GM19351 (cell line): ENCODE results near the gene NFATC1.
A peak's percentile ranks its signal among the peaks of the same experiment; 100 is the strongest.

Experiments used
- ATAC-seq: cut with Tn5 transposase; IDR thresholded peaks from one replicate; pipeline ENCODE4 v1.9.1; 2021; ENCODE audit warnings: mild to moderate bottlenecking, moderate library complexity; ENCODE audit not compliant: unreplicated experiment

Gene NFATC1

DNA sequence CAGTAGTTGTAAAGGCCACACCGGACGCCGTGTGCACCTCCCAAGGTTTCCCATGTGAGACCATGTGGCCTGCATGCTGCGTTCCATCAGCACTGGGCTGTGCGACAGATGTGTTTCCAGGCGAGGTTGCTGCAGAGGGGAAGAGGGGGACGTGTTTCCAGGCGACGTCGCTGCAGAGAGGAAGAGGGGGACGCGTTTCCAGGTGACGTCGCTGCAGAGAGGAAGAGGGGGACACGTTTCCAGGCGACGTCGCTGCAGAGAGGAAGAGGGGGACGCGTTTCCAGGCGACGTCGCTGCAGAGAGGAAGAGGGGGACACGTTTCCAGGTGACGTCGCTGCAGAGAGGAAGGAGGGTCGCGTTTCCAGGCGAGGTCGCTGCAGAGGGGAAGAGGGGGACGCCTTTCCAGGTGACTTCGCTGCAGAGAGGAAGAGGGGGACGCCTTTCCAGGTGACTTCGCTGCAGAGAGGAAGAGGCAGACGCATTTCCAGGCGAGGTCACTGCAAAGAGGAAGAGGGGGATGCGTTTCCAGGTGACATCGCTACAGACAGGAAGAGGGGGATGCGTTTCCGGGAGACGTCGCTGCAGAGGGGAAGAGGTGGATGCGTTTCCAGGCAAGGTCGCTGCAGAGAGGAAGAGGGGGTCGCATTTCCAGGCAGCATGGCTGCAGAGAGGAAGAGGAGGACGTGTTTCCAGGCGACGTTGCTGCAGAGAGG, 24.5 kb downstream of the NFATC1 start:
- ATAC-seq, result no peak

DNA sequence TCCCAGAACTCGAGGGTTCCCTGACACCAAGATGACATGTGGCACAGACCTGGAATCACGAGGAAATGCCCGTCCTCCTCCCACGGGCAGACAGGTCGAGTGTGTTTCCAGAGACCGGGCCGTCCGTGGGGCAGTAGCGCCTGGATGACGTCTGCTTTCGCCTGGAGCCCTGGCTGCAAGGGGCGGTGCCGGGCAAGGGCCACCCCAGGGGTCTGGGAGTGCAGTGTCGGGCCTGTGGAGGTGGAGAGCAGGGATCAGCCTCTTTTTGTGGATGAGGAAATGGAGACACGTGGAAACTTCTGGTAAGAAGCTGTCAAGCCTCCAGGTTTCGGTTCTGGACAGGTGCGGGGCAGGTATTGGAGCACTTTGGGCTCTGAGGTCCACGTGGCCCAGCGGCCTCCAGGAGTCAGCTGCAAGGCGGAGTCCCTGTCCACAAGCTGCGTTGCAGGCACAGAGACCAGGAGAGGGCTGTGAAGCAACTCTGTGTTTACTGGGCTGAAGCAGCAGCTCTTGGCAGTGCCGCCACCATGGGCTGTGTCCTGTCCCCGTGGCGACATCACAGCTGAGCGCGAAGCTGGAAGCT, 25.6 kb downstream of the NFATC1 start:
- no peak for ATAC-seq

DNA sequence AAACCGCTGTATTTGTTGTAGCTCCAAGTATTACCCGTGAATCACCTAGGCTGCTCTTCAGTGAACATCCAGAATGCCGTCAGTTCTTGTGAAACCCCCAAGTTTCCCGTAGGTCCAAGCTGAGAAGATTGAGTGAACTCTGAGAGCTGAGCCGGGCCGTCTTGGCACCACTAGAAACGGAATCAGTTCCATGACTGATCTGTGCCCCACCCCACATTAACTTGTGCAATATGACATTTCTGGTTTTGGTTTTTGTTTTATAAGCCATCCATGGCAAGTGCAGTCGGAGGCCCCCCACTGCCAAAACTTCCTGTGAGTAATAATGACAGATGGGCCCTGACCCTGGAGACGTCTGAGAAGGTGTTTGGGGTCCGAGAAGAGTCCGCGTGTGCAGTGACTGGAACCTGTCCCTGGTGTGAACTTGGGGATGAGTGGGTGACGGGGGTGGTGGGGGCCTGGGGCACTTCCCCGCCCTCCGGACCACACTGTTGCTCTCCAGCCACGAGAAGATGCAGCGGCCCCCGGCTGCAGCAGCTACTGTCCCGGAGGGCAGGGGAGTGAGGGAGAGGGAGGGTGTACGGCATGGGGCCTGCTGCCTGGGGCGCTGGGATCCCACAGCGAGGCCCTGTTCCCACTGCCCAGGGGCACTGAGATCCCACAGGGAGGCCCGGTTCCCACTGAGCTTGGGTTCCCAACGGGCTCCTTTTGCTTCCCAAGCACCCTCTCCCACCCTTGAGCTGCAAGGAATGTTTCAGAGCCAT, 26.5 kb downstream of the NFATC1 start:
- ATAC-seq, result peak; percentile 87

DNA sequence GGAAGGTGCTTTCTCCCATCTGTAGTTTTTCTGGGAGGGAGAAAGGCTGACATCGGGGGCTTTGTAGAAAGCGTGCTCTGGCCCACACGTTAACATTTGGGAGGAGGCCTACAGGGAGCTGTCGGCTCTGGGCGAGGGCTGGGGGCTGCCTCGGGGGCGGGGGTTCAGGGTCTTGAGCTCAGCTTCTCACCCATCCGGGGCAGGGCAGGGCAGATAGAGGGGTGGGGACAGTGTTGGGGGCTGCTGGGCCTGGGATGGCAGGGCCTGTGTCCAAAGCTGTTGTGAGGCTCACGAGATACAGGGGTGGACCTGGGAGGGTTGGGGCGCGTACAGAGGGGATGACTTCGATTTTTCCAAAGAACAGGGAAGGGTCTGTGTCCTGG, 27.0 kb downstream of the NFATC1 start:
- no peak for ATAC-seq

DNA sequence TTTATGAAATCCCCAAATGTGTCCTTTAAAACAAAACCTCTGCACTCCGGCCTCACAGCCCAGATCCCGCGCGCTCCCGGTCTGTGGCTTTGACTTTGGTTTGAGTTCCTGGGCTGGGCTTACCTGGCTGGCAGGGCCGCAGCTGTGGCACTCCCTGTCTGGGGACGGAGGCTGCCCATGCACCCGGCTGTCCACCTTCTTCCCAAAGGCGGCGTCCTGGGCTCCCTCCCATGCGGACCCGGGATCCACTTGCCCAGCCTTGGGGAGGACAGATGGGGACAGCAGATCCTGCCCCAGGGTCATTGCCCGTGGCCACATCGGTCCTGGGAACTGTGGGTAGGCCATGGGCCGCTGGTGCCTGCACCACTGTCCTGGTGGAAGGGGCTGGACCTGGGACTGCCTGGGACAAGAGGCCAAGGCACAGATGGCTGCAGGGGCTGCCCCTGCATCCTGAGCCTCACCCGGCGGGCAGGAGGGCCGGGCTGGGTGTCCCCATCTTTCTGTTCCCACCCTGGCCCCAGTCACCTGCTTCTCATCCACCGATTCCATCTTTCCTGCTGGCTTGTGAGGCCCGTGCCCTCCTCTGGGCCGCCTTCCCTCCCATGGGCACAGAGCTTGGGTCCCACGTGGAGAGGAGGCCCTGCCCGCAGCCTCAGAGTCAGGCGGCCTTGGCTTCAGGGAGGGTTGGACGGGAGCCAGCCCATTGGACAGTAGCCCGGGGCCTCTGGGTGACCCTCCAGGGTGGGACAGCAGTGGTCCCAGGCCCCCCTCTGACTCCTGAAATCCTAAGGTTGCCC, 27.7 kb downstream of the NFATC1 start:
- ATAC-seq, result no peak

DNA sequence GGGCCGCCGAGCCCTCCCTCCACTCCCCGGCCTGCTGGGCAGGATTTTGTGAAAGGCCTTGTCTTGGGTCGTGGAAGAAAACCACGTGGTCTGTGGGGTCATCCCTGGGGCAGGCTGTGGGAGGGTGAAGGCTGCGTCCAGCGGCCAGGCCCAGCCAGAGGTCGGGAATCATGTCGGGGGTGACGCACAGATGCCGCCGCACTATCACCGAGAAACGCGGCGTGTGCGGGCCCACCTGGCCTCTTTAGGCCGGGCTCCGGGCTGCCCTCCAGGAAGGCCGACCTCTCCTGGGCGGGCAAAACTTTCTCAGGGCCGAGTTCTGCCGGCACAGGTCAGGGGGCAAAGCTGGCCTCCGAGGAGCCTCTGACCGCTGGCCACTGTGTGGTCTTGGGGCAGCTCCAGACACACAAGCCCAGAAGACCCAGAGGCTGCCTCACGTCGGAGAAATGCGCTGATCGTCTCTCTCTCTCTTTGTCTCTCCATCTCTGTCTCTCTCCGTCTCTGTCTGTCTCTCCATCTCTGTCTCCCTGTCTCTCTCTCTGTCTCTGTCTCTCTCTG, 28.4 kb downstream of the NFATC1 start:
- no peak for ATAC-seq

DNA sequence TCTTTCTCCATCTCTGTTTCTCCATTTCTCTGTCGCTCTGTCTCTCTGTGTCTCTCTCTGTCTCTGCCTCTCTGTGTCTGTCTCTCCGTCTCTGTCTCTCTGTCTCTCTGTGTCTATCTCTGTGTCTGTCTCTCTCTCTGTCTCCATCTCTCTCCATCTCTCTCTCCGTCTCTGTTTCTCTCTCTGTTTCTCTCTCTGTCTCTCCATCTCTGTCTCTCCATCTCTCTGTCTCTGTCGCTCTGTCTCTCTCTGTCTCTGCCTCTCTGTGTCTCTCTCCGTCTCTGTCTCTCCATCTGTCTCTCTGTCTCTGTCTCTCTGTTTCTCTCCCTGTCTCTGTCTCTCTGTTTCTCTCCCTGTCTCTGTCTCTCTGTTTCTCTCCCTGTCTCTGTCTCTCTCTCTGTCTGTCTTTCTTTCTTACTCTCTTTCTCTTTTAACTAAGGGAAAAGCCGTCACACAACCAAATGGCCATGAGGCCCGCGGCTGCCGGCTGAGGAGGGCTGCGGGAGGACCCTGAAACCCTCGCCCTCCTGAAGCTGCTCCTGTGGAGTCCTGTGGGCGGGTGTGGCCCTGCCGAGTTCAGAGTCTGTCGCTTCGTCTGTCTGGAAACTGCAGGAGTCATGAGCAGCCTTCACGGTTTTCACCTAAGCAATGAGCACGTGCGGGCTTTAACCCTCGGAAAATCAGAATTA, 29.3 kb downstream of the NFATC1 start:
- no peak for ATAC-seq

DNA sequence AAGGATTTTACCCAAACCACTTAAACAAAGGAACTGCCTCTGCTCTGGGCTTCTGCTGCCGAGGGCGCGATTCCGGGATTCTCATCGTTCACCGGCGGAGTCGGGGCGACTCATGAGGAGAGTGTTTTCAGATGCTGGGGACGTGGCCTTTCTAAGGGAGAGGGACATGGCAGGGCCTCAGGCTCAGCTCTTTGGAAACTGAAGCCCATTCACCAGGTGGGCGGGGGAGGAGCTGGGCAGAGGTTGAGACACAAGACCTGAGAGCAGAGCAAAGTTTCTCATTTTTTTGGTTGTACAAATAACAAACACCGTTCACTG, 29.8 kb downstream of the NFATC1 start:
- ATAC-seq, result no peak

DNA sequence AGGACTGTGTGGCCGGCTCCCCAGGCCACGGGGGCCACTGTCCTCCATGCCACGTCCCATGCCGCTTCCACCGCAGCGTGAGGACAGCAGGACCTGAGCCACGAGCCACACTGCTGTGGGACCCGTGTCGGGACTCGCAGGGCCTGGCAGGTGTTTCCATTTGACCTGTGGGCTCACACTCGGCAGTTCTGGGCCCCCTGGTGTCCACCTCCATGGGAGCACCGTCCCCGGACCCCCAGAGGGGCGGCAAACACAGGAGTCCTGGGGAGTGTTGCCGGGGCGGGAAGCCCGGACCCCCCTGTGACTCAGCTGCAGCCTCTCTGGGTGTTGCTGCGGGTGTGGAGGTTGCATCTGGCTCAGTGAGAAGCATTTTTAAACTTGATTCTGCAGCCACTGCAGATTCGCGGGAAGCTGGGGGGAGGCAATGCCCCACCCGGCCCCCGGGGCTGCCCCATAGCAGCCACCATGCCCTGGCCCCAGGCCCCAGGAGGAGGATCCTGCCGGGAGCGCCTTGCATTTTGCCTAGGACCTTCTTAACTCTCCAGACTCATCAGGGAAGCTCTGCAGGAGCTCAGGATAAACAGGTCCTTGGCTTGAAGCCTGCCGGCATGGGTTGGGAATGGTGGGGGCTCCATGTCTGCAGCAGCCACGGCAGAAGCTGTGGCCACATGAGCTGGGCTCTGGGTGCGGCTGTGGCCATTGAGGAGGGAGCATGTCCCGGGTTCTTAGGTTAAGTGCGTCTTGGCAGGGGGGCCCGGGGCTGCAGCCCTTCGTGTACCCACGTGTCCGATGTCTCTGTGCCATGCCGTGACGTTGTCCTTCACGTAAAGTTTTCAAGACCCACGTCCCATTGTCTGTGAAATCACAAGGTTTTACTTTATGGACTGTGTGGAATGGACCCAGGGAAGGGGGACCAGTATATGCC, 30.9 kb downstream of the NFATC1 start:
- no peak for ATAC-seq

DNA sequence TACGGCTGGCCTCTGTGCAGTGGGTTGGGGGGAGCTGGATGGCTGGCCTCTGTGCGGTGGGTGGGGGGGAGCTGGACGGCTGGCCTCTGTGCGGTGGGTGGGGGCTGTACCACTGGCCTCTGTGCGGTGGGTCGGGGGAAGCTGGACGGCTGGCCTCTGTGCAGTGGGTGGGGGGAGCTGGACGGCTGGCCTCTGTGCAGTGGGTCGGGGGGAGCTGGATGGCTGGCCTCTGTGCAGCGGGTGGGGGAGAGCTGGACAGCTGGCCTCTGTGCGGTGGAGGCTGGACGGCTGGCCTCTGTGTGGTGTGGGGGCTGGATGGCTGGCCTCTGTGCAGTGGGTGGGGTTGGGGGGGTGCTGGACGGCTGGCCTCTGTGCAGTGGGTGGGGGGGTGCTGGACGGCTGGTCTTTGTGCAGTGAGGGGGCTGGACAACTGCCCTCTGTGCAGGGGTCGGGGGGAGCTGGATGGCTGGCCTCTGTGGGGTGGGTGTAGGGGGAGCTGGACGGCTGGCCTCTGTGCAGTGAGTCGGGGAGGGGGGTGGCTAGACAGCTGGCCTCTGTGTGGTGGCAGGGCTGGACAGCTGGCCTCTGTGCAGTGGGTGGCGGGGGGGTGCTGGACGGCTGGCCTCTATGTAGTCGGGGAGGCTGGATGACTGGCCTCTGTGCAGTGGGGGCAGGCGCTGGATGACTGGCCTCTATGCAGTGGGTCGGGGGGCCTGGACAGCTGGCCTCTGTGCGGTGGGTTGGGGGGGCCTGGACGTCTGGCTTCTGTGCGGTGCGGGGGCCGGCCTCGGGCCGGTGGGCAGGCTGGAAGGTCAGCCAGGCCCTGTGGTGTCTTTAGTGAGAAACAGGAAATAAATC, 31.9 kb downstream of the NFATC1 start:
- ATAC-seq, result no peak

DNA sequence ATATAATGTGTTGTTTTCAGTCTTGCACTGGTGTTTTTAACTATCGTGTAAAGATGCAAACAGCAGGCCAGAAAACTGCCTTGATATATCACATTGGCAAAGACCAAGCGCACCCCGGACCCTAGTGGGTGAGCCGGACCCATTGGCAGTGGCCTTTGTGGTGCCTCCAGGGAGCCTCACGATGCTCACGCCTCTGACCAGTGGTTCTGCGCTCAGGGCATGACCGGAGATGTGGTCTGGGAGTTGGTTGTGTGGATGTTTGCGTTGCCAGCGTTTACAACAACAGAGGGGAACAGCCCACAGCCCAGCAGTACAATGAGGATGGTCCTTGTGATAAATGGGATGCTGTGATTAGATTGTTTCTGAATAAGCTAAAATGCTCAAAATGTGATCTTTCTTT, 32.6 kb downstream of the NFATC1 start:
- ATAC-seq, result no peak

DNA sequence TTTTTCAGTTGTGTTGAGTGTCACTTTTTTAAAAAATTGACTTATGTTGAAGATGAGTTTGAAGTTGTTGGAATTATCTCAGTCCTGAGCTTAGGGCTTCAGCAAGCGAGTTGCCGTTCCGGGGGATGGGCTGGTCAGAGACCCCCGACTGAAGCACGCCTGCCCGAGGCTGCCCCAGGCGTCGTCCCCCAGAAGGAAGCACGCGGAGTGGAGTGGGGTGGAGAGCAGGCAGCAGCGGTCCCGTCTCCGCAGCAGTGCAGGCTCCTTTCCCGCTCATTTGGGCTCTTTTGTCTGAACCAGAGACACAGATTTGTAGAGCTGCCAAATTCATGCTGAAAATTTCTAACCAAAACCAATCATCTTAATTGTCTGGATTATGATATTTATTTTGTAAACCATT, 33.7 kb downstream of the NFATC1 start:
- ATAC-seq, result no peak

DNA sequence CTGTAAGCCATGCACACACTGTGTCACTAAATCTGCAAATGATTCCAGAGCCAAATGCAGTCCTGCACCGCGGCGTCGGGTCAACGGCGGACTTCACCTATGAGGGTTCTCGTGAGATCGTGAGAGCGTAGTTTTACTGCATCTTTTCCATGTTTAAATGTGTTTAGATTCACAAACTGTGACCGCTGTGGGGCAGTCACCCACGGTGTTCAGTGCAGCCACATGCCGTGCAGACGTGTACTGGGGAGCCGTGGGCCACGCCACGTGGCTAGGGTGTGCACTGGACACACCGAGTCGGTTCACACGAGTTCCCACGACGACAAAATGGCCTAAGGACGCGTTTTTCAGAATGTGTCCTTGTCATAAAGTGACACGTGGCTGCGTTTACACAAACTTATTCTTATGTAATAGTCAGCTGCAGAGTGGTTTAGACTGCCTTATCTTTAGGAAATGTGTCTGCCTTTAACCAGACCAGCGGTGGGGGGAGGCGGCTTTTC, 34.1 kb downstream of the NFATC1 start:
- no peak for ATAC-seq

DNA sequence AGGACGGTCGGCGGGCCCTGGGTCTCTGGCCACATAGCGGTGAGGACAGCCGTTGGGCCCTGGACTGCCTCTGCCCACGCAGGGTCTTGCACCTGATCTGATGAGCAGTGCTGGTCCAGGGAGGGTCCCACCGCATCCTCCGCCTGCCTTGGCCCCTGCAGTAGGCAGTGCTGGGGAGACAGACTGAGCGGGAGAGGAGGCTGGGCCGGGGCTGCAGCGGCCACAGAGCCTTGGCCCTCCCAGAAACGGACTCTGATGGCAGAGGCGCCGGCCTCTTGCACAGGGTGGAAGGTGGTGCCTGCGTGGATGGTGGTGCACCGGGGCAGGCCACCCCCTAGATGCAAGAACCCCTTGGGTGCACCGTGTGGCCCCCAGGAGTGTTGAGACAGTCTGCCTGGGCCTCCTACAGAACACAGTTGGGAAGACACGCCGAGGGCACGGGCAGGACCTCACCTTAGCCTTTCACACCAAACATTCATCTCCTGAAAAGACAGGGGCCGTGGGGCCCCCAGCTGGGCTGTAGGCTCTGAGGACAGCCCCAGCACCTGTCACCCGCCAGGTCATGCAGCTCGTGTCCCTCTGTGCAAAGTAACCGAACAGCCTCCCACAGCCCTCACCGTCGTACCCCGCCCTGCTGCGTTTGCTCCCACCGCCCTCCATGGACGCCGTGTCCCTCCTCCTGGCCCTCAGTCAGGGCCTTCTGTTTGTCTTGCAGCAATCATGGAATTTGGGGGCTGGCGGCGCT, 36.8 kb downstream of the NFATC1 start:
- no peak for ATAC-seq

DNA sequence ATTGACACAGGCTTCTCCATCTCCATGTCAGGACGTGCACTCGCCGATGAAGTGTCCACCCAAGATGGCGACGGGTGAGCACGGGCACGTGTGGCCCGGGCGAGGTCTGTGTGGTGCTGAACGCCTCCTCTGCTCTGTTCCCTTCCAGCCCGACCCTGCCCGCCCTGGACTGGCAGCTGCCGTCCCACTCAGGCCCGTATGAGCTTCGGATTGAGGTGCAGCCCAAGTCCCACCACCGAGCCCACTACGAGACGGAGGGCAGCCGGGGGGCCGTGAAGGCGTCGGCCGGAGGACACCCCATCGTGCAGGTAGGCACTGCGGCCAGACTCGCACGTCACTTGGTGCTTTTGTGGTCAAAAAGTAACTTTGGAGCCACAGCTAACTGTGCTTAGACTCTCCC, 37.7 kb downstream of the NFATC1 start:
- no peak for ATAC-seq

DNA sequence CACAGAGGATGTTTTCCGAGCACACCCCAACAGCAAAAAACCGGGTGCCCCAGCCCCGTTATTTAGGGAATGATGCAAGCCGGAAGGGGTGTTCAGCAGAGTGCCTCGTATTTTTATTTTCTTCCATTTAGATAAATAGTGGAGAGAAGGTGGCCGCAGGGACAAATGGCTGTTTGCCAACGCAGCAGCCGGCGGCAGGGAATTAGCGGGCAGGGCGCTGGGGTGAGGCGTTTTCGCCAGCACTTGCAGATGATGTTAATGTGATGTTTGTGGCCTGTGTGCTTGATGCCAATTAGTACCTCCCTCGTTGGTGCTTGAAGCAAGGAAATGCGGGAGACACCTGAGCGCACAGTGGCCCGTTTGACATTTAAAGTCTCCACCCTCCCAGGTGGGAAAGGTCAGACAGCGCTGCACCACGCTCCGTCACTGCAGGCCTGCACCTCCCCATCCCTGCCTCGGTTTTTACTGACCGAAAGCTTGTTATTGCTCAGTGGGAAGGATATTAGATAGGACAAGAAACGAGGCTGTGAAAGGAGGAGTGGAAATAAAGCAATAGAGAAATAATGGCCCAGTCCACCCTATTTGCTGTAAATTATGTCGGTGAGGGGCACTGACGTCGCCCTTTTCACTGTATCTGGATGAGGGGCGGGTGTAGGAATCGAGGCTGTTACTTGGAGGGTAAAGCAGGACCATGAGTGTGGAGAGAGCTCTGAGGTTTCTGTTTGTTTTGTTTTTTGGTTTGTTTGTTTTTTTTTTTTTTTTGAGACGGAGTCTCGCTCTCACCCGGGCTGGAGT, 39.1 kb downstream of the NFATC1 start:
- ATAC-seq, result no peak
